ENCODE results near the gene LDLRAD2. TPM values are rescaled to one million over a fixed set of nuclear protein-coding genes. Genes with fewer than 3 reads are reported as not detected.

Gene LDLRAD2
- total and polyA plus RNA-seq, 9 of the 15 experiments (the other 6 are each of a cell fraction or from before 2014, with no cell fraction given): 0.45 to 0.48 TPM; not detected in 7

DNA sequence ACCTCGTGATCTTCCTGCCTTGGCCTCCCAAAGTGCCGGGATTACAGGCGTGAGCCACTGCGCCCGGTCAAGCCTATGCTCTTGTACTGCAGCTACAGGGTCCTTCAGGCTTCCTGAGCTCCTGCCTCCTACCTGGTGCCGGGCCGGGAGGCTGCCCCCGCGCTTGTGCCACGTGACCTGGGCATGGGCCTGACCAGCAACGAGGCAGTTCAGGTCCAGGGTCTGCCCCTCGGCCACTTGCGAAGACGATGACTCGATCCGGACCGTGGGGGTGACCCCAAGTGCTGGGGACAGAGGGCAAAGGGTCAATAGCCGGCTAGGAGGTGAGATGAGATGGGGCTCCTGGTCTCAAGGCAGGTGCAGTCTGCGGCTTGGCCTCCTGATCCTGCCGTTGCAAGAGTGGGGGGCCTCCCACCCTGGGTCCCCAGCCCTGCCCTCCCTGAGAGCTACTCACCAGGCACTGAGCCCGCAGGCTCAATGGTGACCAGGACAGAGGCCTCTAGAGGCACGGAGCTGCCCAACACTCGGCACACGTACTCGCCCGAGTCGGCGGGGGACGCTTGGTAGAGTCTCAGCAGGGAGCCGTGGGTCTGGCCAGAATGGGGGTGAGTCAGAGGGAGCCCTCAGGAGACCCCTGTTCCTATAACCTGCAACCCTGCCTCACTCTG lies 38.0 kb downstream of the LDLRAD2 start:
- no peak overlapping the region for H3K4me2 ChIP-seq (ENCODE audit: insufficient read depth, low read length)
- FAIRE-seq (no peak), DNase-seq (ENCODE audit: extremely low read depth in 1 of 4, low spot score in 3 of 4) (no peak), ATAC-seq (no peak)
- H3K79me2 ChIP-seq (ENCODE audit: control insufficient read depth, insufficient read depth, low read length): no peaks in the 10 kb centered on the region
- H4K20me1 ChIP-seq (replicated peaks; ENCODE audit: control insufficient read depth, insufficient read depth, low read length): no peaks in the 10 kb centered on the region
- TF ChIP-seq, protein P1, sequence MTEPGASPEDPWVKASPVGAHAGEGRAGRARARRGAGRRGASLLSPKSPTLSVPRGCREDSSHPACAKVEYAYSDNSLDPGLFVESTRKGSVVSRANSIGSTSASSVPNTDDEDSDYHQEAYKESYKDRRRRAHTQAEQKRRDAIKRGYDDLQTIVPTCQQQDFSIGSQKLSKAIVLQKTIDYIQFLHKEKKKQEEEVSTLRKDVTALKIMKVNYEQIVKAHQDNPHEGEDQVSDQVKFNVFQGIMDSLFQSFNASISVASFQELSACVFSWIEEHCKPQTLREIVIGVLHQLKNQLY (CRISPR knock-in tag; conservative IDR thresholded peaks at IDR 0.05): no peak
- TF ChIP-seq IRF2 (CRISPR knock-in tag; IDR thresholded peaks at IDR 0.05) (0 out of 2 replicates have a peak, but pooled peaks have one; percentile 9), POLR2G (IDR thresholded peaks at IDR 0.05; ENCODE audit: low read depth, low read length) (peak; percentile 36; the same call in 1 of the 2 replicates)
- no peaks in the 10 kb centered on the region for H3K9me3 ChIP-seq (replicated peaks; ENCODE audit: control insufficient read depth, insufficient read depth, low read depth, low read length)
- peaks cover 11% of the 10 kb centered on the region for H3K9me1 ChIP-seq (ENCODE audit: control insufficient read depth, insufficient read depth, low read length)
- H3K27me3 ChIP-seq (ENCODE audit: control insufficient read depth in 2 of 2, insufficient read depth in 2 of 2, low read length in 2 of 2): no peaks in the 10 kb centered on the region
- POLR2A ChIA-PET: interaction anchor here (0.6 to 0.7 kb wide), 3 partner anchors 23 to 1065 kb away, joined by 3 read pairs; no protein-coding TSS in a partner anchor
- H3K36me3 ChIP-seq (ENCODE audit: control insufficient read depth, insufficient read depth, low read length): peaks cover 88% of the 10 kb centered on the region
- no peak overlapping the region for H2AFZ ChIP-seq (ENCODE audit: low read depth, low read length)
- H3K27ac ChIP-seq (ENCODE audit: extremely low read depth, low read depth, low read length): no peak overlapping the region
- CTCF ChIA-PET (ENCODE audit: low intra/inter-chr PET ratio): no interaction called here
- intact Hi-C loops (cut with micrococcal nuclease) (no loop called here), in situ Hi-C loops (cut with MboI) (no loop called here)
- 91% methylated on average over 25 of the region's 30 CpGs for WGBS (ENCODE audit: insufficient coverage, low coverage, missing lambda C conversion rate)
- peaks cover 3 to 42% of the 10 kb centered on the region in 2 experiments; a peak in 3 of 5 replicates for H3K4me1 ChIP-seq (replicated peaks in 1 of 2; ENCODE audit: control insufficient read depth in 2 of 2, insufficient read depth in 2 of 2, low read length in 2 of 2)
- 0 out of 4 replicates have a peak overlapping the region, but pooled peaks of 1 of the 2 experiments have one; percentile 15 for H3K9ac ChIP-seq (ENCODE audit: insufficient read depth in 1 of 2, low read depth in 2 of 2, low read length in 2 of 2)
- BruUV-seq (replicated peaks): no TSS peak
- H3K4me3 ChIP-seq: no peak overlapping the region

Measured in K562 (cell line).